Activated CD4-positive, alpha-beta T cell treated with anti-CD3 and anti-CD28 coated beads, Interleukin-2, Interleukin-6, amounts not matched to agents 100 ng/mL and 50 ng/mL, durations not matched to agents 16 hours and 8 hours (primary cell): ENCODE measurements around the gene ADORA2A.
A peak's percentile ranks its signal among the peaks of the same experiment; 100 is the strongest.

Experiments used
- DNase-seq: peaks from one replicate; pipeline ENCODE4 v3.0.0-alpha.2; 2020

Gene ADORA2A

DNA sequence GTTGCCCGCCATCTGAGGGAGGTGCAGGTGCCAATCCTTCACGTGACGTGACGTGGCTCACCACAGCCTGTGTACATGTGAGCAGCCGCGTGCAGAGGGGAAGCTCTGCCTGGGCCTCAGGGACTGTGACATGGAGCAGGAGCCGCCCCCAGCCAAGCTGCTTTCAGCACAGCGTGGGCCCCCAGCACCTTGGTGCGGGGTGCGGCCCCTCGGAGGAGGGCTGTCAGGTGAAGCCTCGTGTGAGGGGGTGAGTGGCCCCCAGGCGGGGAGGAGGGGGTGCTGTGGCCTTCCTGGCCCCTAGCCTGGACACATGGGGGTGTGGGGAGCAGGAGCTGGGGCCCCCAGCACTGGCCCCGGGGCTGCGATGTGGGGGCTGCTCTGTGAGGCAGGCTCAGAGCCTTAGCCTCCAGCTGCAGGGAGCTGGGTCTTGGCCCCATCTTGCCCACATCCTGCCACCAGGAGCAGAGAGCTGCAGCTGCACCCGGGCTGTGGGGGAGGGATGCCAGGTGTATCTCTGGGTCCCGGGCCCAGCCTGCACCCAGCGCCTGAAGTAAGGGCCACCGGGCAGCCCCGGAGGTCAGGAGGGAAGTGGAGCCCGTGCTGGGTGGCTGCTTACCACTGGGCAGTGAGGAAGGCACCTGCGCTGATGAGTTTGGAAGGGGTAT, at the start of gene ADORA2A:
Gene ADORA2A (plus strand): TSS at position 100 of the 665 bp plus-strand sequence. CDS start 5,806 bp downstream, outside the sequence.
- peak; percentile 87 for DNase-seq

DNA sequence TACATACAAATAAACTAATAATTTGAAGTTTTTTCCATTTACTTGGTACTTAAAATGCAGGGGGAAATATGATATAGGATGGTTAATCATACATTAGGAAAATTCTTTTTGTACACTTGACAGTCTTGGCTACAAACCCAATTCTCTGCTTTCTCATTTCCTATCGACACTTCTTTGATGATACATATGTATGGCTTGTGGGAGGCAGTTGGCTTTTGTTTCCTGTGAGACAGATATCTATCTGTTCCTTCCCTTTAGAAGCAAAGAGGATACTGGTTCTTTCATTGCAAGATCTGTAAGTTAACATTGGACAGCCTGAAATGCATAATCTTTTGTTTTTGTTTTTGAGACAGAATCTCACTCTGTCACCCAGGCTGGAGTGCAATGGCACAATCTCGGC, 47.9 kb upstream of the ADORA2A start:
- DNase-seq: peak; percentile 40

DNA sequence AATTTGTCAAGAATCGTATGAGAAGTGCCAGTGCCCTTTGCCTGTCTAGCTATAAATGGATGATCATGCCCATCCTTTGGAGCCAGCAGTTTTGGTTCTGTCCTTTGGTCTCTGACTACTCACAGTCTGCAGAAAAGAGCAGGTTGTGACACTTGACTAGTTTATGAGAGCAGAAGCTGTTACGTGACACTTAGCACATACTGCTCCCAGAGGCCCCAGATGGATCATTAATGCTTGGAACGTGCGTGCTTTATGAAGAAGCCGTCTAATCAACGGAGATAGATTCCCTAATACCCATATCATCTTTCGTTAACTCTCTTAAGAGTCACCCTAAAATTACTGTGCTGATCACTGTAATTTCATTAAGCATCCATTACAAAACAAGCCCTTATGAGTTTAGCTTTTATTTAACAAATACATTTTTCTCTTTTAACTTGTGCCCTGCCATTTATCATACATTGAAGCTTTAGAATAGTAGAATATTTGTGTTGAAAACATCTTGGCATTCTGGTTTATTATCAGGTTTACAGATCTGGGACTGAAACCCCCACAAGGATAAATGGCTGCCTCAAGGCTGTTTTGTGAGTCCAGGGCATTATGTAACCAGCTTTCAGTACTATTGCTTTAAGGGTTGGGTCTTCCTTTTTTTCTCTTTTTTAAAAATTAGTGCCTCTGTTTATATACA, 47.0 kb upstream of the ADORA2A start:
- no peak for DNase-seq

DNA sequence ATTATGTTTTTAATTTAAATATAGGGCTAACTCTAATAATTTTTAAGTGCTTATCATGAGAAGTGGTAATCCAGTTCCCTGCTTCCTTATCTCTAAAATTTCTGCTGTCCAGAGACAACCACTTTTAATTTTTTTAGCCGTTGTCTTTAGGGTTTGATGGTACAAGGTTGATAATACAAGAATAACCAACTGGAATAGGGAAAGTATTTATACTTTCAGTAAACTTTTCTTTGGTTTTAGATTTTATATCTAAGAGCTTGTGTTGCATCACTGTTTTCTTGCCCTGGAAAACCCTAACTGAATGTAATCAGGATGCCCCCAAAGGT, 46.5 kb upstream of the ADORA2A start:
- no peak for DNase-seq

DNA sequence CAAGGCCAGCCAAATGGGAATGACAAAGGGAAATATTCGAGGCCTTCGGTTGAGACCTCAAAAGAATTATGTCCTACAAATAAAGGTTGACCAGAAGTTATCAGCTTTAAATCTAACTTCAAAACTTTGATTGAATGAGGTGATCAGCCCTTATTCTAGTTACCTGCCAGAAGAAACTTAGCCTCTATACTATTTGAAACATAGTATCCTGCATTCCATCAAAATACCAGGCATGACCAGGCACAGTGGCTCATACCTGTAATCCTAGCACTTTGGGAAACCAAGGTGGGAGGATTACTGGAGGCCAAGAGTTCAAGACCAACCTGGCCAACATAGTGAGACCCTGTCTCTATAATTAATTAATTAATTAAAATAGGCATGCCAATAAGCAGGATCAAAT, 44.3 kb upstream of the ADORA2A start:
- no peak for DNase-seq

DNA sequence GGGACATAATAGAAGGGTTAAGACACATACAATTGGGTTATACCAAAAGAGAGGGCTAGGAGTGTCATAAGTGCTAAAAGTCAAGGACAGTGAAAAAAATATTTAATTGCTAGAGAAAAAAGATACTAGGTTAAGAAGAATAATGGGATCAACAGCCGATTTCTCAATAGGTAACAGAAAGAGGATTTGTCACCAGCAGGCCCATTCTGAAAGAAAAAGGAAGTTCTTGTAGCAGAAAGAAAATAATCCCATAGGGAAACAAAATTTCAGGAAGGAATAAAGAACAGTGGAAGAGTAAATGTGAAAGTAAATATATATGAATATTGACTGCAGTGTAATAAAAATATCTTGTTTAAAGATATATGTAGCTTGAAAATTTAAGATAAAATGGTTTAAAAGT, 43.3 kb upstream of the ADORA2A start:
- DNase-seq: no peak

DNA sequence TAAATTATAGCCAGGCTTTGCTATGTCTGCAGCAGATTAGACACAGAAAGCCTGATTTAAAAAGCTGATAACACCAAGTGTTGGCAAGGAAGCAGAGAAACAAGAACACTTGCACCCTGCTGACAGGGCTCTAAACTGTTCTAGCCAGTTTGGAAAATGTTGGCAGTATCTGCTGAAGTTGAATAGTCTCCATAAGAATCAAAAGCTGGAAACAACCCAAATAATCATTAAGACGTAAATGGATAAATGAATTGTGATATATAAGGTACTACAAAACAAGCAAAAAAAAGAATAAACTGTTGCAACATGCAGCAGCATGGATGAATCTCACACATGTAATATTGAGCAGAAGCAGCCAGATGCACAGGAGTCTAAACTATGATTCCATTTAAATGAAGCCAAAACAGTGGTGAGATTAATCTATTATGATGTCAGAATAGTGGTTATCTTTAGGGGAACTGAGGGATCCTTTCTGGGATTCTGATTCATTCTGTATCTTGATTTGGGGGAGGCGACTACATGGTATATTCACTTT, 40.4 kb upstream of the ADORA2A start:
- DNase-seq: no peak

DNA sequence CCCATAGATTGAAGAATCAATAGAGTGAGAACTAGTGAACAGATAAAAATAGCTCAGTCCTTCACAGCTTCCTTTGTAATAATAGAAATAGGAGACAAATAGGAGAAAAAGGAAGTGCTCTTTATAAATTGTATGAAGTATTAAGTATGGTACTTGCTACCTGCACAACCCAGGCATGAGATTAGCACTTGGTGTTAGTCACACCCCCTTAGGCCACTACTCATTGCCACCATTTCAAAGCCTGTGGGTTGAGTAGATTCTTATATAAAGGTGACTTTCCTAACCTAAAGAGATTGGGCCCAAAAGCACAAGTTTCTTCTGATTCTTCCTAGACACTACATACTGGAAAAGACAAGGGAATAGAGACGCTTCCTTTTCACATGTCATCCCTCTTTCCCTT, 37.7 kb upstream of the ADORA2A start:
- DNase-seq: no peak

DNA sequence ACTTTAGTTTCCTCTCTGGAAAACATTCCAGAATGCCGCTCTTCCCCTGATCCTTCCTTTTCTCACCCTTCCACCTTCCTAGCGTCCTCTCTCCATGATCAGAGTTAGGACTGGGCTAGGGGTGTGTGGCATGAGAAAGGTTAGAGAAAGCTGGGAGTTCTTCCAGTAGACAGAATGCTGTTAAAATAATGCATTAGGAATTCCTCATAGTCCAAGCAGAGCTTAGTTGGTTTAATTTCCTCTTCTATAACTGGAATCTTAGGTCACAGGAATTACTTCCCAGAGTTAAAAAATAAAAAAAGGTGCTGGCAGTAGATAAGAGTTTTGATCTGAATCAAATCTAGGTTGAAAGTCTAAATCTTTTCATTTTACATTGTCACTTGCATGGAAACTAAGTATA, 37.2 kb upstream of the ADORA2A start:
- no peak for DNase-seq

DNA sequence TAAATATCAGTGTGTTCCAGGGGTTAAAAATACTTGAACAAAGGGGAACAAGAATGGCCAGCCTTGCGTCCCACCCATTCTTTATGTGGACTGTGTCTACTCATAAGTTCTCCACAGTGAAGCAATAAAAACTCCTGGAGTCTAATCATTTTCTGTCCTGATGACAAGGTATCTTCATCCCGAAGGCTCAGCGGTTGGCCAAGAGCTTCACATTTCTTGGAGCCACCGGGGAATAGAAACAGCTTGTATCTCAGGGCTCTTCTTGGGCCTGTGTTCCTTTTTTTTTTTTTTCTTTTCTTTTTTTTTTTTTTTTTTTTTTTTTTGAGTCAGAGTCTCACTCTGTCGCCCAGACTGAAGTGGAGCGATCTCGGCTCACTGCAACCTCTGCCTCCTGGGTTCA, 36.8 kb upstream of the ADORA2A start:
- DNase-seq: no peak

DNA sequence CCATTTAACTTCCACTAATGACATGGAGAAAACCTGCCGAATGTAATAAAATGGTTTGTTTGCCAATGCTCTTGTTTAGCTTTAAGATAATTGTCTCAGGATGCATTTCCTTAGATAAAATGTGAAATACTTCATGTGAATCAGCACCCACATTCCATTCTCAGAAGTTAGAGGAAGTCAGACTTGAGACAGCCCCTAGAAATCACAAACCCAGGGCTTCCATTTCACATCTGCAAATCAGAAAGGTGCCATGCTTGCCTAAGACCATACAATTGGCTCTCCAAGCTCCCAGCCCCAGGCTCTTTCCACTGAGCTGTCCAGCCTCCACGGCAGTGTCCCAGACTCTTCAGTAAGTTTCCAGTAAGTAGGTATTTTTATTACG, 35.6 kb upstream of the ADORA2A start:
- DNase-seq: no peak

DNA sequence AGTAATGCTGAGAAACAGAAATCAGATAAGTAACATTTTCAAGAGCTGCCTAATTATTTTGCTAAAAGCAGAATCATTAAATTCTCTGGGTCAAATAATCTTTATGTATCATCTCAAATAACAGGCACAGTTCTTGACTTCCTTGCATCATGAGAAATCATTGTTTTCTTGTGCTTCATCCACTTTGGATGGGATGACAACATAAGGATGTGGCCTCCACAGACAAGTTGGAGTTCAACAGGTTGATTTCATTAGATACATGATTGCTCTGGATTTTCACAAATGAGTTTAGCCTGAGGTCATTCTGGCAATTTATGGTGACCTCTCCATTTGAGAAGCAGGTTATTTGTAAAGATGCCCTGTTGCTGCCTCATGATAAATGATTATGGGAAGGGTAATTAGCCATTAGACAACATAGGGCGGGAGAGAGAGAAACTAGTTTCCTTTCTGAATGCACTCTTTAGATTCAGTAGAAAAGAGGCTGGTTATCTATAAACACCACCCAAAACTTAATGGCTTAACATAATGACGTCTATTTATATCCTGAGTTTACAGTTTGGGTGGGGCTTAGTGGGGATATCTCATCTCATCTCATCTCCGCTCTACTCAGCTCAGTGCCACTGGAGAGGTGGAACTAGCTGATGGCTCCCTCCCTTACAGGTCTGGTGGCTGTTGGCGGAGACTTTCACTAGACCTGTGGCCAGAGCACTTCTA, 35.0 kb upstream of the ADORA2A start:
- no peak for DNase-seq

DNA sequence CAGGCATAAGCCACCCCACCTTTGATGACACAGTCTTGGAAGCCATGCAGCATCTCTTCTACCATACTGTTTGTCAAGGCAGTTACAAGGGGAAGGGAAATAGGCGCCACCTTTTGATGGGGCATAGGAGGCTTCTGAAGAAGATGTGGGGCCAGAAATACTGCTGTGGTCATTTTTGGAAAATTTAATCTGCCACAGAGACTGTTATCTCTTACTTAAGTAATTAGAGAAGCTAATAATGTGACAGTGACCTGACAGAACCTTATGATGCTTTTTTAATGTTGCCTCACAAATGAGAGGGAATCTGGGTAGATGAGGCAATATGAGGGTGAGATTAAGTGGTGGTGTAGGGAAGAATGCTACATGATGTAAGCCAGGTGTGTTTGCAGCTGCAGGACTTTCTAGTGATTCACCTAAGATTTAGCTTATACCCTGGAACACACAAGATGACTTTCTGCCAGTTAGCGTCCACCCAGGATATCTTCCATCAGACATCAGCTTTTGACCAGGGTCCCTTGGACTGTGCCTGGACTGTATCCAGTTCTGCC, 34.3 kb upstream of the ADORA2A start:
- no peak for DNase-seq

DNA sequence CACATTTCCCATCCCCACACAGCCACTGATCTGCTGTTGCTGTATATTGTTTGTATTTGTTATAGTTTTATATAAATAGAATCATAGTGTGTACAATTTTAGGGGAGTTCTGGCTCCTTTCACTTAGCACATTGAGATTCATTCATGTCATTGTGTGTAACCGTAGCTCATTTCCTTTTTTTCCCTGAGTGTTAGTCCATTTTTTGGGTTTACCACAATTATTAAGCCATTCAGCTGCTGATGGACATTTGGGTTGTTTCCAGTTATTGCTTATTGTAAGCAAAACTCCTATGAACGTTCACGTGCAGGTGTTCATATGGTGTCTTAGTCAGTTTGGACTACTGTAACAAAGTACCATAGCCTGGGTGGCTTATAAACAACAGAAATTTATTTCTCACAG, 33.6 kb upstream of the ADORA2A start:
- no peak for DNase-seq

DNA sequence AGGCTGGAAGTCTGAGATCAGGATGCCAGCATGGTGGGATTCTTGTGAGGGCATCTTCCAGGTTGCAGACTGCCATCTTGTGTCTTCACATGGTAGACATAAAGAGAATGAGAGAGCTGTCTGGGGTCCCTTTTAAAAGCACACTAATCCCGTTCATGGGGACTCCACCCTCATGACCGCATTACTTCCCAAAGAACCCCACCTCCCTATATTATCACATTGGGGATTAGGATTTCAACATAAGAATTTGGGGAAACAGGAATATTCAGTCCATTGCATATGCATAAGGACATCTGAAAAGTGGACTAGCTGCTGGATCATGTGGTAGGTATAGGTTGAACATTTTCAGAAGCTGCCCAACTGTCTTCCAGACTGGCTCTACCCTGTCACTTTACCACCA, 33.1 kb upstream of the ADORA2A start:
- no peak for DNase-seq

DNA sequence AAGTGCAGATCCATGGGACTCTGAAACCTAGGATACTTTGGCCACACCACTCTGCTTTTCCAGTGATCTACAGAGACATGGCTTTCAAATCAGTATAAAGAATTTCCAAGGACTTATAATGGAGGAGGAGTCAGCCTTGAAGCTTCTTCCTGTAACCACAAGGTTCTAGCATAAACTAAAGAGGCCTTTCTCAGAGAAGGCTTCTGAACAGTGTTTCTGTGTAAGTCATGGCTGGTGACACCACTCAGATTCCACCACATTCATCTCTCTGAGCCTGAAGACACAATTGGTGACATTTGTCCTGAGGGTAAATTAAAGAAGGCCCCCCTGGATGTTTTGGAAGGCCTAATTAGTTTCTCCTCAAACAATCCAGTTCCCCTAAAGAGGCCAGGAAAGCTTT, 29.0 kb upstream of the ADORA2A start:
- no peak for DNase-seq

DNA sequence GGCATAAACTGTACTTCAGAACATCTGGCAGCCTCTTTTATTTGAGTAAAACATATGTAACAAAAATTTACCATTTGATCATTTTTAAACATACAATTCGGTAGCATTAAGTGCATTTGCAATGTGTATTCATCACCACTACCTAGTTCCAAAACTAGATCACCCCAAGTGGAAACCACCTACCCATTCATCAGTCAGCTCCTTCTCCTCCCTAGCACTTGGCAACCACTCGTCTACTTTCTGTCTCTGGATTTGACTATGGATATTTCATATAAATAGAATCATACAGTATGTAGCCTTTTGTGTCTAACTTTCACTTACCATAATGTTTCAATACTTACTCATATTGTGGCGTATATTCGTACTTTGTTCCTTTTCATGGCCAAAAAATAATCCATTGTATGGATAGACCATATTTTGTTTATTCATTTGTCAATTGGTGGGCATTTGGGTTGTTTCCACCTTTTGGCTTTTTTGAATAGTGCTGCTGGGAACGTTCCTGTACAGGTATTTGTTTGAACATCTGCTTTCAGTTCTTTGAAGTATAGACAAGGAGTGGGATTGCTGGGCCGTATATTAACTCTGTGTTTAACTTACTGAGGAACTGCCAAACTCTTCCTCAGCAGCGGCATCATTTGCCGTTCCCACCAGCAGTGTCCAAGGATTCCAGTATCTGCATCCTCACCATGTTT, 27.2 kb upstream of the ADORA2A start:
- peak; percentile 44 for DNase-seq

DNA sequence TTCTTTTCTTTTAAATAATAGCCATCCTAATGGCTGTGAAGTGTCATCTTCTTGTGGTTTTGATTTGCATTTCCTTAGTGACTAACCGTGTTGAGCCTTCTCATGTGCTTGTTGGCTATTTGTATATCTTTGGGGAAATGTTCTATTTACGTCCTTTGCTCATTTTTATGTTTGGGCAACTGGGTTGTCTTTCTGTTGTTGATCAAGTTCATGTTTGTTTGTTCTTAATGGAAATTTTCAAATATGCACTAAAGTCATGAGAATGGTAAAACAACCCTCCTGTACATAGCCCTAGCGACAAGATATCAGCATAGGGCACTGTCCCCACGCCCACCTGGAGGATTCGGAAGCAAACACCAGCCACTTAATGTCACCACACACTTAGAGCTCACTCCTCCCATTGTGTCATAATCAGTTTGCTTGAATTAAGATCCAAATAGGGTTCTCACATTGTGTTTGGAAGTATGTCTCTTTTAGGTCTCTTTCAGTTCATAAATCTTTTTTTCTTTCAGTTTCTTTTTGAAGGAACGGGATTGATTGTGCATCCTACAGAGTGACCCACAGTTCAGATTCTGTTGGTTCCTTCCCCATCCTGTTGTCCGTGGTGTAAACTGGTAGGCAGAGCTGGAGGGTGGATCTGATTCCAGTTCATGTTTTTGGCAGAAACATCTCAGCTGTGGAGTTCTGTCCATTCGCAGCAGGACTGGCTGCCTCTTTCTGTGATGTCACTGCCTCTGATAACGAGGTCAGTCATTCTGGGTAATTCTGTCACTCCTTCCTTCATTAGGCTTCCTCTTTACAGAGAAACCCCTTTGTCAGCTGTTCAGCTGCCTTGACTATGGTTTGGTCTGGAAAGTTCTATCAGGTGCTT, 26.4 kb upstream of the ADORA2A start:
- no peak for DNase-seq

DNA sequence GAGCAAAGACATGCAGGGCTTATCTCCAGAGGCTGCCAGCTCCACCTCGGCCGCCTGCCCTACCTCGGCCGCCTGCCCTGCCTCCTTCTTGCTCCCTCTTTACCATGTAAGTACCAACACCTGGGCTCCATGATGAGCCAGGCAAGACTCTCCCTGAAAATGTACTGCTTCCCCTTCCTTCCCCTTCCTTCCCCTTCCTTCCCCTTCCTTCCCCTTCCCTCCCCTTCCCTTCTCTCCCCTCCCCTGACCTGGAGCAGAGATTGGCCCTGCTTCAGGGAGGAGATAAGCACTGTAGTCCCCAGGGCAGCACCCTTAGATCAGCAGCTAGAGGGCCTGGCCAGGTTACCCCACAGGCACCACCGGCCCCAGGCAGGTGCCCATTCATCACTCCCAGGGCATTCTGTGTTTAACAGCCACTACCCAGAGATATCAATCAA, 25.4 kb upstream of the ADORA2A start:
- DNase-seq: no peak

DNA sequence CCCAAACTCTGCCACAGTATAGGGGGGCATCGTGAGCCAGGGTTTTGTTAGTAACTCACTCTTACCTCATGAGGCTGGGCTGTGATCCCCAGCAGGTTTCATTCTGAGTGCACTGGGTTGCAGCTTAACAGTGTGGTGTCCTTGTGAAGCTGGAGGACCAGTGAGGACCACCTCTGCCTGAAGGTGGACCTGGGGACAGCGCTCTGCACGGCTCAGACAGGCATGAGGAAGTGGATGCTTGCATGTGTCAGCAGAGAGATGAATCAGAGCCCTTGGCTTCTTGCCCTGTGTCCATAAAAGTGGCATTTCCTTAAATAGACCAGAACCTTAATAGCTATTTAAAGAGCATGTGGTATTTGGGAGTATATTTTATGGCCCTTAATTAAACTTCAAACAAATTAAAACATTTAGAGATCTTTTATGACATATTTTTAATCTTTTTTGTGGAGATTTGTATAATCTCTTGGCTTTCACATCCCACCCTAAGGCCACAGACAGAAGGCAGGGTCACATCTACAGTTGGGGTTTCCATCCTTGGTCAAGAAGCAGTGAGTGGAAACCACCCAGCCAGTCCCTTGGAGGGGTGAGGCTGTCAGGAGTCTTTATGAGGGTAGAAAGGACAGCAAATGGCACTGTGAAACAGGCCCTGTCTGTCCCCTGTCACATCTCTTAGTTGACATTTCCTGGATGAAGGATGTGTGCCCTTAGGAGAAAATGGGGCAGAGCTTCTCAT, 24.8 kb upstream of the ADORA2A start:
- DNase-seq: peak; percentile 31

DNA sequence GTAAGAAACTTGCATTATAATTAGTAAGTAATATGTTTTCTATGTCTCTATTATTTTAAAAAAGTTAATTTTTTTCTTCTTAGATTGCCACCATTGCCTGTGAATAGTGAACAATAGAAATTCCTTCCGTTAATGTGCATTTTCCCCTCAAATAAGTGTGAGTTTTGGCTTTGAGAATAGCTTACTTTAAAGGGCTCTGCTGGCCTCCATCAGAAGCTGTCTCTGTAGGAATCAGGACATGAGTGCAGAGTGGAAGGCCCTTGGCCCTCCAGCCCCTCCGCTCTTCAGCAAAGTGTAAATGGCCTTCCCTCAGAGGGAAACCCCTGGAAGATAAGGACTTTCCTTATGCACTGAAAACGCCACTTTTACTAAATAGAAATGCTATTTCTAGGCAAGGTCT, 24.1 kb upstream of the ADORA2A start:
- DNase-seq: no peak
